Naive thymus-derived CD4-positive, alpha-beta T cell (primary cell): ENCODE results near the gene ERRFI1. TPM values are rescaled to one million over a fixed set of nuclear protein-coding genes. Genes with fewer than 3 reads are reported as not detected.
"Not testable (repeated sequence)": the region's sequence is repeated elsewhere in the genome, so short reads cannot be mapped to it uniquely, and the experiment has no call there.

Source experiments
- ATAC-seq: fragments of 150-1000 bp; cut with Tn5 transposase; 2 replicates; pipeline ENCODE4 v1.10.0; 2021; ENCODE audit warnings: mild to moderate bottlenecking, moderate library complexity
- CTCF ChIA-PET: fragments of 350-600 bp; sonication (Branson Sonifier 250); formaldehyde crosslinking; loops from one replicate; lab custom pipeline; 2021; ENCODE audit warnings: antibody characterized with exemption; lab: Charles Lee
- POLR2A ChIA-PET: fragments of 350-600 bp; sonication (Branson Sonifier 250); formaldehyde crosslinking; loops from one replicate; lab custom pipeline; 2021; ENCODE audit warnings: antibody characterized with exemption, inconsistent platforms; lab: Charles Lee
- DNase-seq, 9 donors: peaks; one replicate each; pipeline versions ENCODE4 v3.0.0 to v3.0.0-alpha.2; 2020 to 2022; ENCODE audit warnings: mixed read lengths in 1 of 9
- H3K27ac ChIP-seq: one replicate; pipeline ENCODE4 v1.7.0; 2013; ENCODE audit warnings: mild to moderate bottlenecking, low read depth, low read length, moderate library complexity
- H3K27me3 ChIP-seq, 2 donors: one replicate each; pipeline ENCODE4 v1.7.0; 2013; ENCODE audit warnings: low read length in 2 of 2, mild to moderate bottlenecking in 2 of 2, moderate library complexity in 2 of 2; ENCODE audit not compliant: control insufficient read depth in 2 of 2, insufficient read depth in 2 of 2
- H3K36me3 ChIP-seq, 3 experiments: 1 replicate in 2 of 3; 2 replicates in 1 of 3; pipeline ENCODE4 v1.7.0; 2013; ENCODE audit warnings: low read length in 3 of 3, mild to moderate bottlenecking in 3 of 3, moderate library complexity in 1 of 3; ENCODE audit not compliant: insufficient read depth in 3 of 3, control insufficient read depth in 2 of 3
- H3K4me1 ChIP-seq, 2 donors: one replicate each; pipeline ENCODE4 v1.7.0; 2013; ENCODE audit warnings: low read length in 2 of 2, mild to moderate bottlenecking in 2 of 2, moderate library complexity in 1 of 2; ENCODE audit not compliant: control insufficient read depth in 2 of 2, insufficient read depth in 2 of 2
- H3K4me3 ChIP-seq: 2 replicates; pipeline ENCODE4 v1.7.0; 2013; ENCODE audit warnings: mild to moderate bottlenecking, low read length
- H3K9me3 ChIP-seq, 3 experiments: 1 replicate in 2 of 3; 2 replicates in 1 of 3; pipeline ENCODE4 v1.7.0; 2013; ENCODE audit warnings: low read length in 3 of 3; ENCODE audit not compliant: control insufficient read depth in 2 of 3
- H3K27ac Mint-ChIP-seq, 9 donors: one replicate each; pipeline ENCODE4 v1.8.0; 2020 to 2022; ENCODE audit warnings: mixed read lengths in 9 of 9, mild to moderate bottlenecking in 8 of 9, moderate library complexity in 5 of 9, inconsistent platforms in 2 of 9
- H3K27me3 Mint-ChIP-seq, 5 donors: one replicate each; pipeline ENCODE4 v1.8.0; 2021 to 2022; ENCODE audit warnings: mixed read lengths in 5 of 5, mild to moderate bottlenecking in 1 of 5
- H3K36me3 Mint-ChIP-seq, 5 donors: one replicate each; pipeline ENCODE4 v1.8.0; 2020 to 2022; ENCODE audit warnings: mixed read lengths in 5 of 5, mild to moderate bottlenecking in 3 of 5, inconsistent platforms in 1 of 5
- H3K4me1 Mint-ChIP-seq, 7 donors: one replicate each; pipeline ENCODE4 v1.8.0; 2020 to 2022; ENCODE audit warnings: mixed read lengths in 7 of 7, mild to moderate bottlenecking in 3 of 7, inconsistent platforms in 1 of 7
- H3K4me3 Mint-ChIP-seq, 10 donors: one replicate each; pipeline ENCODE4 v1.8.0; 2020 to 2022; ENCODE audit warnings: mild to moderate bottlenecking in 10 of 10, mixed read lengths in 10 of 10, moderate library complexity in 6 of 10, inconsistent platforms in 2 of 10
- H3K9me3 Mint-ChIP-seq, 11 donors: one replicate each; pipeline ENCODE4 v1.8.0; 2020 to 2022; ENCODE audit warnings: mixed read lengths in 11 of 11, mild to moderate bottlenecking in 4 of 11, inconsistent platforms in 1 of 11, moderate library complexity in 1 of 11
- intact Hi-C, 2 donors: fragments of 100-400 bp; cut with micrococcal nuclease; formaldehyde crosslinking; loops; one replicate each; pipeline ENCODE4 v1.15.1; 2023
- polyA plus RNA-seq, 2 donors: library from polyadenylated mRNA; unstranded; fragments of 300-500 nt; fragmentation: Illumina TruSeq; gene quantifications; one replicate each; pipeline ENCODE4 v1.2.3, GENCODE V29; 2021
- total RNA-seq, 6 experiments: library from RNA in 5 of 6; stranded (reverse) in 5 of 6; gene quantifications; 1 replicate in 5 of 6; 2 replicates in 1 of 6; pipeline ENCODE4 v1.2.3 and lab custom pipeline; 2021 to 2026

ERRFI1 gene
- total and polyA plus RNA-seq, 7 experiments from 2014 or later = 0.18 to 1.7 (median 0.84) TPM

- H3K4me1 Mint-ChIP-seq = peaks cover 0 to 3% (median 0%) of the 10 kb centered on the region in 7 donors
- no peak for ATAC-seq
- POLR2A ChIA-PET = no interaction called here
- intact Hi-C loops = no loop called here
- Histone ChIP-seq H3K9me3 (no peaks in the 10 kb centered on the region), H3K27ac (no peak overlapping the region), H3K4me1 (no peaks in the 10 kb centered on the region), H3K36me3 (no peaks in the 10 kb centered on the region), H3K27me3 (no peaks in the 10 kb centered on the region), H3K4me3 (no peak overlapping the region)
- H3K27ac Mint-ChIP-seq = no peak overlapping the region
- H3K36me3 Mint-ChIP-seq = no peaks in the 10 kb centered on the region
- peaks cover 0 to 3% (median 0%) of the 10 kb centered on the region in 5 donors for H3K27me3 Mint-ChIP-seq
- CTCF ChIA-PET = no interaction called here
- no peaks in the 10 kb centered on the region for H3K9me3 Mint-ChIP-seq
- DNase-seq = no peak
- no peak overlapping the region for H3K4me3 Mint-ChIP-seq
Measured at GRCh38 chr1:8055973-8056372, 29.9 kb upstream of the ERRFI1 start.

GRCh38 chr1:8053878-8054567 lies 27.9 kb upstream of the ERRFI1 start:
- no peaks in the 10 kb centered on the region for H3K36me3 ChIP-seq
- Mint-ChIP-seq H3K36me3 (no peaks in the 10 kb centered on the region), H3K27me3 (peaks cover 0 to 3% (median 0%) of the 10 kb centered on the region in 5 donors), H3K27ac (no peak overlapping the region), H3K4me3 (no peak overlapping the region), H3K9me3 (peaks cover 0 to 2% (median 0%) of the 10 kb centered on the region in 11 donors), H3K4me1 (peaks cover 0 to 3% (median 0%) of the 10 kb centered on the region in 7 donors)
- no peak overlapping the region for H3K27ac ChIP-seq
- ATAC-seq (no peak), DNase-seq (no peak)
- ChIA-PET CTCF (no interaction called here), POLR2A (interaction anchor here (0.6 kb wide), 1 partner anchor 1716 kb away, joined by 4 read pairs; no protein-coding TSS in a partner anchor)
- intact Hi-C loops = no loop called here
- H3K9me3 ChIP-seq = no peaks in the 10 kb centered on the region
- no peaks in the 10 kb centered on the region for H3K27me3 ChIP-seq
- no peak overlapping the region for H3K4me3 ChIP-seq
- no peaks in the 10 kb centered on the region for H3K4me1 ChIP-seq

DNA sequence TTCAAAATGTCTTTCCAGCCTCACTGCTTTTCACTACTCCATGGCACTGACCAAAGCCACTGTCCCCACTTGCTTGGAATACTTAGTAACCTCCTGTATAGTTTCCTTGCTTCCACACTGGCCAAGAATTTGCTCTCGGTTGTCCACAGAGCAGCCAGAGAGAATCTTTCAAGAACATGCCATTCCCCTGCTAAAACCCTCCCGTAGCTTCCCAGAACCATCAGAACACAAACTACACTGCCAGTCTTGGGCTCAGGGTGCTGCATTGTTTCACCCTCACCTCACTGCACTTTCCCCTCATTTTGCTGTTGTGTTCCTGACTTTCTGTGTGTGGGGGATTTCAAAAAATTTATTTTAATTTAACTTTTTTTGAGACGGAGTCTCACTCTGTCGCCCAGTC lies 25.5 kb upstream of the ERRFI1 start:
- H3K4me3 ChIP-seq = no peak overlapping the region
- peak overlapping the region in 1 of 9 donors; percentile 21 for H3K27ac Mint-ChIP-seq

DNA sequence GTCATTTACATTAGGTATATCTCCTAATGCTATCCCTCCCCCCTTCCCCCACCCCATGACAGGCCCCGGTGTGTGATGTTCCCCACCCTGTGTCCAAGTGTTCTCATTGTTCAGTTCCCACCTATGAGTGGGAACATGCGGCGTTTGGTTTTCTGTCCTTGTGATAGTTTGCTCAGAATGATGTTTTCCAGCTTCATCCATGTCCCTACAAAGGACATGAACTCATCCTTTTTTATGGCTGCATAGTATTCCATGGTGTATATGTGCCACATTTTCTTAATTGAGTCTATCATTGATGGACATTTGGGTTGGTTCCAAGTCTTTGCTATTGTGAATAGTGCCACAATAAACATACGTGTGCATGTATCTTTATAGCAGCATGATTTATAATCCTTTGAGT lies 23.1 kb upstream of the ERRFI1 start:
- ATAC-seq, H3K36me3 Mint-ChIP-seq, POLR2A ChIA-PET, H3K4me3 ChIP-seq, DNase-seq, H3K4me3 Mint-ChIP-seq, intact Hi-C loops, CTCF ChIA-PET, H3K9me3 Mint-ChIP-seq, H3K36me3 ChIP-seq, H3K9me3 ChIP-seq, H3K27me3 Mint-ChIP-seq, H3K27ac ChIP-seq, H3K27me3 ChIP-seq, H3K27ac Mint-ChIP-seq, H3K4me1 Mint-ChIP-seq, H3K4me1 ChIP-seq: not testable (repeated sequence)

More for the DNA sequence above, 25.5 kb upstream of the ERRFI1 start:
- H3K27ac ChIP-seq = no peak overlapping the region
- POLR2A ChIA-PET = no interaction called here
- CTCF ChIA-PET = no interaction called here
- no peaks in the 10 kb centered on the region for H3K27me3 ChIP-seq
- no peaks in the 10 kb centered on the region for H3K4me1 ChIP-seq
- Mint-ChIP-seq H3K9me3 (peaks cover 0 to 2% (median 0%) of the 10 kb centered on the region in 11 donors), H3K36me3 (no peaks in the 10 kb centered on the region), H3K27me3 (peaks cover 0 to 4% (median 0%) of the 10 kb centered on the region in 5 donors), H3K4me3 (no peak overlapping the region), H3K4me1 (peaks cover 0 to 3% (median 0%) of the 10 kb centered on the region in 7 donors)
- intact Hi-C loops = no loop called here
- DNase-seq (no peak), ATAC-seq (no peak)
- H3K36me3 ChIP-seq = no peaks in the 10 kb centered on the region
- no peaks in the 10 kb centered on the region for H3K9me3 ChIP-seq

GRCh38 chr1:8047686-8048445 lies 21.8 kb upstream of the ERRFI1 start:
- no peaks in the 10 kb centered on the region for H3K36me3 ChIP-seq
- H3K4me1 Mint-ChIP-seq = no peaks in the 10 kb centered on the region
- H3K4me3 Mint-ChIP-seq = no peak overlapping the region
- CTCF ChIA-PET = no interaction called here
- H3K36me3 Mint-ChIP-seq = no peaks in the 10 kb centered on the region
- peaks cover 0 to 4% (median 0%) of the 10 kb centered on the region in 5 donors for H3K27me3 Mint-ChIP-seq
- ATAC-seq (no peak), DNase-seq (no peak)
- no peaks in the 10 kb centered on the region for H3K4me1 ChIP-seq
- H3K9me3 ChIP-seq = no peaks in the 10 kb centered on the region
- intact Hi-C loops = no loop called here
- H3K27me3 ChIP-seq = peaks cover 0 to 3% of the 10 kb centered on the region in 2 donors
- no peak overlapping the region for H3K4me3 ChIP-seq
- H3K9me3 Mint-ChIP-seq = peaks cover 0 to 6% (median 0%) of the 10 kb centered on the region in 11 donors
- no peak overlapping the region for H3K27ac Mint-ChIP-seq
- H3K27ac ChIP-seq = no peak overlapping the region
- POLR2A ChIA-PET = no interaction called here

DNA sequence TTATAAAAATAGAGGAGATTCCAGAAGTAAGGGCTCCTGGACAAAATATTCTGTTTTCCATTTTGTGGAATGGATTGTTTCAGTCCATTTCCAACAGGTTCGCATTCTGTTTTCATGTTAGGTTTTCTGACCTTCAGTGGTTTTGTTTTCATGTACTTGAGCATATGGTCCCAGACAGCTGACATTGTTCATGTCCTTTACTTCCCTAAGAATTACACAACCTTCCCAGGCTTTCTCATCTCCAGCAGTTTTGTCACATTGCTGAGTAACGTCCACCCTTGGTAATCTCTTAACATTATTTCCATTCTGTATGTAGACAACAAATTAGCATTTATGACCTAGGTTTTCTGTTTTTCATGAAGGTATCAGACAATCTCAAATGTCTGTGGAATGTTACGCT lies 21.0 kb upstream of the ERRFI1 start:
- Histone ChIP-seq H3K36me3 (no peaks in the 10 kb centered on the region), H3K4me1 (no peaks in the 10 kb centered on the region), H3K4me3 (no peak overlapping the region), H3K9me3 (no peaks in the 10 kb centered on the region), H3K27me3 (peaks cover 0 to 3% of the 10 kb centered on the region in 2 donors), H3K27ac (no peak overlapping the region)
- ChIA-PET CTCF (no interaction called here), POLR2A (no interaction called here)
- peaks cover 0 to 2% (median 2%) of the 10 kb centered on the region in 5 donors for H3K36me3 Mint-ChIP-seq
- intact Hi-C loops = no loop called here
- H3K4me3 Mint-ChIP-seq = no peak overlapping the region
- DNase-seq (no peak), ATAC-seq (no peak)
- H3K27me3 Mint-ChIP-seq = peaks cover 0 to 4% (median 0%) of the 10 kb centered on the region in 5 donors
- H3K27ac Mint-ChIP-seq = no peak overlapping the region
- no peaks in the 10 kb centered on the region for H3K4me1 Mint-ChIP-seq
- peaks cover 0 to 7% (median 3%) of the 10 kb centered on the region in 11 donors for H3K9me3 Mint-ChIP-seq
